A549 (cell line): ENCODE results near the gene ZNF576. TPM values are rescaled to one million over a fixed set of nuclear protein-coding genes. Genes with fewer than 3 reads are reported as not detected.

Source experiments
- ATAC-seq, 2 experiments: fragments of 200-7000 bp in 1 of 2; fragments of >200 bp in 1 of 2; cut with Nextera tagmentation in 1 of 2; cut with Tn5 transposase in 1 of 2; 3 replicates each; pipeline versions ENCODE4 v1.8.0 to v1.9.1; 2018 to 2020; ENCODE audit warnings: mild to moderate bottlenecking in 1 of 2, moderate library complexity in 1 of 2
- CTCF ChIA-PET: fragments of 300-600 bp; sonication (Branson Sonifier 250); formaldehyde crosslinking; extraction: SDS; loops from one replicate; lab custom pipeline; 2021; ENCODE audit warnings: antibody characterized with exemption, inconsistent platforms; lab: Yijun Ruan, JAX
- POLR2A ChIA-PET: fragments of 350-600 bp; formaldehyde crosslinking; extraction: SDS; loops from one replicate; lab custom pipeline; 2021; ENCODE audit warnings: antibody characterized with exemption, inconsistent platforms; lab: Yijun Ruan, JAX
- DNase-seq, 2 experiments: peaks; one replicate each; pipeline versions ENCODE4 v3.0.0 to v3.0.0-alpha.2; 2011 to 2016; ENCODE audit warnings: low read depth in 1 of 2, low spot score in 1 of 2
- FAIRE-seq: peaks from 2 replicates; lab custom pipeline; 2011; peaks lifted over from hg19 to GRCh38; lab: Jason Lieb, UNC
- H3K27ac ChIP-seq, 2 experiments: fragments of >200 bp; sonication (Bioruptor Twin); formaldehyde crosslinking; 3 replicates each; pipeline ENCODE4 v1.5.1; 2016 to 2017
- H3K4me1 ChIP-seq: fragments of >200 bp; sonication (Bioruptor Twin); formaldehyde crosslinking; 3 replicates; pipeline ENCODE4 v1.6.1; 2016
- H3K4me2 ChIP-seq: fragments of >200 bp; sonication (Bioruptor Twin); formaldehyde crosslinking; 3 replicates; pipeline ENCODE4 v1.6.1; 2016
- H3K4me3 ChIP-seq: fragments of >200 bp; sonication (Bioruptor Twin); formaldehyde crosslinking; 3 replicates; pipeline ENCODE4 v1.5.1; 2016
- H3K9me3 ChIP-seq: fragments of >200 bp; sonication (Bioruptor Twin); formaldehyde crosslinking; 3 replicates; pipeline ENCODE4 v1.6.1; 2016
- BHLHE40 ChIP-seq: IDR thresholded peaks from 2 replicates; pipeline ENCODE4 v1.6.1; 2012; ENCODE audit warnings: low read depth, low read length, inconsistent platforms
- CTCF ChIP-seq: fragments of >200 bp; sonication (Bioruptor Twin); formaldehyde crosslinking; IDR thresholded peaks from 3 replicates; pipeline ENCODE4 v1.5.1; 2016
- EHMT2 ChIP-seq: fragments of 200-600 bp; sonication (generic); IDR thresholded peaks from 2 replicates; pipeline ENCODE4 v1.6.1; 2016; ENCODE audit warnings: antibody characterized with exemption, low read depth, mild to moderate bottlenecking, moderate library complexity
- HMGXB4 ChIP-seq: fragments of 250-450 bp; sonication (Bioruptor Pico); IDR thresholded peaks from 2 replicates; pipeline ENCODE4 v1.5.0; 2021; ENCODE audit warnings: mild to moderate bottlenecking, moderate library complexity, borderline replicate concordance
- JUN ChIP-seq, 2 experiments: fragments of >200 bp; sonication (Bioruptor Twin); formaldehyde crosslinking; IDR thresholded peaks; 2 replicates in 1 of 2; 3 replicates in 1 of 2; pipeline ENCODE4 v1.6.1; 2016 to 2017
- KDM1A ChIP-seq: fragments of 200-600 bp; sonication (generic); IDR thresholded peaks from 2 replicates; pipeline ENCODE4 v1.6.1; 2016; ENCODE audit warnings: low read depth, mild to moderate bottlenecking
- KDM5A ChIP-seq: fragments of 200-600 bp; sonication (generic); IDR thresholded peaks from 2 replicates; pipeline ENCODE4 v1.6.1; 2016; ENCODE audit warnings: antibody characterized with exemption, mild to moderate bottlenecking
- MAZ ChIP-seq: fragments of 150-350 bp; IDR thresholded peaks from 2 replicates; pipeline ENCODE4 v1.6.1; 2014; ENCODE audit warnings: antibody characterized with exemption, low read depth, low read length, borderline replicate concordance
- MYC ChIP-seq: IDR thresholded peaks from 2 replicates; pipeline ENCODE4 v1.6.1; 2012; ENCODE audit warnings: mild to moderate bottlenecking, inconsistent platforms, low read length, improper control_type of control experiment, borderline replicate concordance
- POLR2AphosphoS2 ChIP-seq: conservative IDR thresholded peaks from 2 replicates; pipeline ENCODE4 v1.6.1; 2012; ENCODE audit warnings: low read length, improper control_type of control experiment, inconsistent platforms
- RAD21 ChIP-seq, 2 experiments: fragments of >200 bp in 1 of 2; sonication (Bioruptor Twin) in 1 of 2; formaldehyde crosslinking in 1 of 2; IDR thresholded peaks in 1 of 2; conservative IDR thresholded peaks in 1 of 2; 2 replicates in 1 of 2; 3 replicates in 1 of 2; pipeline ENCODE4 v1.6.1; 2012 to 2018; ENCODE audit warnings: inconsistent platforms in 1 of 2
- ZFP36 ChIP-seq: fragments of 450-650 bp; IDR thresholded peaks from 2 replicates; pipeline ENCODE4 v1.6.1; 2014; ENCODE audit warnings: borderline replicate concordance; ENCODE audit not compliant: partially characterized antibody
- ZSCAN20 ChIP-seq: fragments of 250-450 bp; sonication (Bioruptor Pico); IDR thresholded peaks from 2 replicates; pipeline ENCODE4 v1.8.0; 2022; ENCODE audit warnings: mild to moderate bottlenecking, moderate library complexity
- WGBS: methylation state at CpG from one replicate; pipeline ENCODE4 v1.1.6; 2017; ENCODE audit errors: missing lambda C conversion rate; 5-methylcytosine and 5-hydroxymethylcytosine counted together
- polyA plus RNA-seq, 4 experiments: library from polyadenylated mRNA; depleted of rRNA in 3 of 4; stranded (reverse); fragments of >200 nt; fragmentation: RNase III in 1 of 4; extraction: RNeasy Plus Mini Kit Qiagen cat#74134 plus additional on column Dnase treatment in 1 of 4; gene quantifications; 2 replicates in 3 of 4; 3 replicates in 1 of 4; pipeline ENCODE4 v1.2.3, GENCODE V29; 2011 to 2017
- TF ChIP-seq, protein P1 (sequence below): IDR thresholded peaks from 2 replicates; pipeline ENCODE4 v1.6.1; 2012; ENCODE audit warnings: low read depth, borderline replicate concordance

The ZNF576 gene
- polyA plus RNA-seq, 2 of the 4 experiments (the other 2 are of a cell fraction) = 10.6 to 16.5 TPM

- FAIRE-seq = no peak
- DNase-seq = no peak
- Histone ChIP-seq H3K9me3 (no peaks in the 10 kb centered on the region), H3K4me2 (no peak overlapping the region), H3K4me3 (no peak overlapping the region)
- WGBS = 50% methylated on average over 7 of the region's 7 CpGs
- ATAC-seq = no peak; a peak in 1 of 6 replicates
- CTCF ChIA-PET = interaction anchor here (1.2 kb wide), 1 partner anchor 13 kb away, joined by 4 read pairs; no protein-coding TSS in a partner anchor
- no peak for TF ChIP-seq CTCF
- TF ChIP-seq, protein P1, sequence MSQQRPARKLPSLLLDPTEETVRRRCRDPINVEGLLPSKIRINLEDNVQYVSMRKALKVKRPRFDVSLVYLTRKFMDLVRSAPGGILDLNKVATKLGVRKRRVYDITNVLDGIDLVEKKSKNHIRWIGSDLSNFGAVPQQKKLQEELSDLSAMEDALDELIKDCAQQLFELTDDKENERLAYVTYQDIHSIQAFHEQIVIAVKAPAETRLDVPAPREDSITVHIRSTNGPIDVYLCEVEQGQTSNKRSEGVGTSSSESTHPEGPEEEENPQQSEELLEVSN = no peak
- TF ChIP-seq MYC = no peak
- TF ChIP-seq MAZ = no peak
- TF ChIP-seq BHLHE40 = no peak
- TF ChIP-seq KDM1A = no peak
- TF ChIP-seq EHMT2 = no peak
- no peak for TF ChIP-seq JUN (IDR thresholded peaks at IDR 0.05)
- TF ChIP-seq ZFP36 = no peak
- TF ChIP-seq RAD21 (conservative IDR thresholded peaks at IDR 0.05 in 1 of 2, IDR thresholded peaks at IDR 0.05 in 1 of 2) = no peak
- TF ChIP-seq ZSCAN20 (CRISPR knock-in tag) = no peak
- TF ChIP-seq, all 56 proteins: peak for 0
- Histone ChIP-seq H3K4me1 (no peaks in the 10 kb centered on the region), H3K27ac (no peak overlapping the region)
- POLR2A ChIA-PET = no interaction called here
Measured at GRCh38 chr19:43581467-43581866, 14.9 kb upstream of the ZNF576 start.

DNA sequence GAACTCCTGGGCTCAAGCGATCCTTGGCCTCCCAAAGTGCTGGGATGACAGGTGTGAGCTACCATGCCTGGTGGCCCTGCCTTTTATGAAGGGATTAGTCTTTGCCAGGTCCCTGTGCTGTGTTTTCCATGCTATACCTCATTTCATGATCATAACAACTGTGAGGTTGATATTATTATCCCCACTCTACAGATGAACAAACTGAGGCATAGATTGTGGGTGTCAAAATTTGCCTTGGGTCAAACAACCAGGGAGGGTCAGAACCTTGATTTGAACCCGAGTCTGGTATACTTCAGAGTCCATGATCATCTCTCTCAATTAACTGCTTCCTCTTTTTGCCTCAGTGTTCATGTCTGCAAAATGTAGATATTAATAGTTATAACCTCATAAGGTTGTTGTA is 13.9 kb upstream of the ZNF576 start:
- H3K4me3 ChIP-seq = no peak overlapping the region
- ChIA-PET CTCF (interaction anchor here (1.1 to 3.0 kb wide), 3 partner anchors 12 to 136 kb away, joined by 5 to 15 read pairs (median 7); no protein-coding TSS in a partner anchor), POLR2A (no interaction called here)
- no peaks in the 10 kb centered on the region for H3K4me1 ChIP-seq
- TF ChIP-seq JUN (IDR thresholded peaks at IDR 0.05) (no peak), HMGXB4 (no peak), KDM1A (no peak), KDM5A (no peak), MAZ (no peak), BHLHE40 (no peak)
- H3K9me3 ChIP-seq = no peaks in the 10 kb centered on the region
- DNase-seq (no peak), FAIRE-seq (no peak), ATAC-seq (no peak)
- H3K4me2 ChIP-seq = no peak overlapping the region
- H3K27ac ChIP-seq = no peak overlapping the region
- WGBS = 52% methylated on average over 2 of the region's 2 CpGs

DNA sequence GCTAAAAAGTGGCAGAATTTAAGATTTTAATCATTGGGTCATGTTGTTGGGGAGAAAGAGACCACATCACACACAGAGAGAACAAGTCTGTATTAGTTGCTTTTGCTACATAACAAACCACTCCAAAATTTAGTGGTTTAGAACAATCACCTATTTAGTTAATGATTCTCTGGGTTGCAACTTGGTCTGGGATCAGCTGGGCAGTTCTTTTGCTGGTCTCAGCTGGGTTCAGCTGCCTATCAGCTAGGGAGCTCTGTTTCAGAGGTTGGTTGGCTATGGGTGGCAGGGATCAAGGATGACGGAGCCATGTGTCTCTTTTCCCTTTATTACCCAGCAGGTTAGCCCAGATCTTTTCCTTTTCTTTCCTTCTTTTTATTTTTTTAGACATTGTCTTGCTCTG is 11.9 kb upstream of the ZNF576 start:
- TF ChIP-seq POLR2AphosphoS2 = no peak
- TF ChIP-seq, all 56 proteins: peak for 0
- no peak overlapping the region for H3K4me2 ChIP-seq
- ChIA-PET CTCF (interaction anchor here (0.6 to 3.0 kb wide), 3 partner anchors 10 to 176 kb away, joined by 3 to 15 read pairs (median 7); no protein-coding TSS in a partner anchor), POLR2A (interaction anchor here (0.9 to 1.0 kb wide), 2 partner anchors 9 to 10 kb away, joined by 3 read pairs; partner anchors contain the start of genes PINLYP and XRCC1)
- H3K27ac ChIP-seq = no peak overlapping the region
- DNase-seq = no peak
- H3K9me3 ChIP-seq = no peaks in the 10 kb centered on the region
- WGBS = 100% methylated on average over 1 of the region's 1 CpG
- ATAC-seq = no peak
- H3K4me3 ChIP-seq = no peak overlapping the region
- FAIRE-seq = no peak
- H3K4me1 ChIP-seq = no peaks in the 10 kb centered on the region
